Neural cell (in vitro differentiated cells): Measurements from ENCODE around the gene ITPR2.

Experiments
- POLR2AphosphoS5 ChIP-seq: IDR thresholded peaks from 2 replicates; pipeline ENCODE4 v1.6.1; 2012
- RAD21 ChIP-seq: fragments of 450-650 bp; conservative IDR thresholded peaks from 2 replicates; pipeline ENCODE4 v1.6.1; 2014; ENCODE audit warnings: antibody characterized with exemption, mild to moderate bottlenecking, moderate library complexity
- TF ChIP-seq, protein P1 (sequence below): fragments of 450-650 bp; IDR thresholded peaks from 2 replicates; pipeline ENCODE4 v1.5.1; 2014; ENCODE audit warnings: antibody characterized with exemption, mild to moderate bottlenecking, moderate library complexity; ENCODE audit not compliant: poor library complexity, severe bottlenecking

DNA sequence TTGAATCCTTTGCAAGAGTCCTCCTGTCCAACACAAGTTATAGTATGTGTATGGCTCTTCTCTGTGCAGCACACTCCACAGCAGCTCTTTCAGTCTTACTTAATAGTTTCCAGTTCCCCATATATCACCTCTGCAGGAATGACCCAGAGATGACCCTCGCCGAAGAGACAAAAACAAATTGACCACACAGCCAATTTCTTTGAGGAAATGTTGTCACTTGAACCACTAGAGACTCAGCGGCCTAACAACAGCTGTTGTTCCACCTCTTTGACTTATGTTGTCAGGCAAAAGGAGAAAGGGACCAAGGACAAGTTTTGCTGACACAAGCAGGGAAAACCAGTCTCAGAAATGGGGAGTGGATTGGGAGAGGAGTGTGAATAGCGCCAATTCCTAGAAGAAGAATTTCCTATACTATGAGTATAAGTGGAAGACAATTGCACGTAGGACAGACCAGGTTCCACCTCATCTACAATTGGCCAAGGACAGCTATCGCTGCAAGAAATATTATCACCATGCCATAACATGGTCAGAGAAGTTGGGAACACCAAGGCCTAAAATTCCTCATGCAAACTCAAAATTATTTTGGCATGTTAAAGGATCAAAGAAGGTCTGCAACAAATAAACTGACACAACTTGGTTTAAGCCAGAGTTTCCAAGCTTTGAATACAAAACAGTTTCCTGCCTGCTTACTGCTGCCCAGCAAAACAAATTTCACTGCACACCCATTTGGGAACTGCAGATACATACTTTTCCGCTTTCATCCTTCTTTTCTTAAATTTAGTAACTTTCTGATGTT lies 41.7 kb upstream of the ITPR2 start:
- TF ChIP-seq POLR2AphosphoS5 = no peak
- TF ChIP-seq RAD21 = no peak
- TF ChIP-seq, protein P1, sequence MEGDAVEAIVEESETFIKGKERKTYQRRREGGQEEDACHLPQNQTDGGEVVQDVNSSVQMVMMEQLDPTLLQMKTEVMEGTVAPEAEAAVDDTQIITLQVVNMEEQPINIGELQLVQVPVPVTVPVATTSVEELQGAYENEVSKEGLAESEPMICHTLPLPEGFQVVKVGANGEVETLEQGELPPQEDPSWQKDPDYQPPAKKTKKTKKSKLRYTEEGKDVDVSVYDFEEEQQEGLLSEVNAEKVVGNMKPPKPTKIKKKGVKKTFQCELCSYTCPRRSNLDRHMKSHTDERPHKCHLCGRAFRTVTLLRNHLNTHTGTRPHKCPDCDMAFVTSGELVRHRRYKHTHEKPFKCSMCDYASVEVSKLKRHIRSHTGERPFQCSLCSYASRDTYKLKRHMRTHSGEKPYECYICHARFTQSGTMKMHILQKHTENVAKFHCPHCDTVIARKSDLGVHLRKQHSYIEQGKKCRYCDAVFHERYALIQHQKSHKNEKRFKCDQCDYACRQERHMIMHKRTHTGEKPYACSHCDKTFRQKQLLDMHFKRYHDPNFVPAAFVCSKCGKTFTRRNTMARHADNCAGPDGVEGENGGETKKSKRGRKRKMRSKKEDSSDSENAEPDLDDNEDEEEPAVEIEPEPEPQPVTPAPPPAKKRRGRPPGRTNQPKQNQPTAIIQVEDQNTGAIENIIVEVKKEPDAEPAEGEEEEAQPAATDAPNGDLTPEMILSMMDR = no peak
